C4-2B (cell line): ENCODE results near the gene ADAM12.

ENCODE experiments used
- H3K27ac ChIP-seq: fragments of 450-650 bp; 2 replicates; pipeline ENCODE4 v1.5.1; 2017
- ZFX ChIP-seq: fragments of 450-650 bp; IDR thresholded peaks from 2 replicates; pipeline ENCODE4 v1.6.1; 2017
- TF ChIP-seq, protein P1 (sequence below): fragments of 450-650 bp; conservative IDR thresholded peaks from 2 replicates; pipeline ENCODE4 v1.5.1; 2017; ENCODE audit warnings: mild to moderate bottlenecking

ADAM12 gene

DNA sequence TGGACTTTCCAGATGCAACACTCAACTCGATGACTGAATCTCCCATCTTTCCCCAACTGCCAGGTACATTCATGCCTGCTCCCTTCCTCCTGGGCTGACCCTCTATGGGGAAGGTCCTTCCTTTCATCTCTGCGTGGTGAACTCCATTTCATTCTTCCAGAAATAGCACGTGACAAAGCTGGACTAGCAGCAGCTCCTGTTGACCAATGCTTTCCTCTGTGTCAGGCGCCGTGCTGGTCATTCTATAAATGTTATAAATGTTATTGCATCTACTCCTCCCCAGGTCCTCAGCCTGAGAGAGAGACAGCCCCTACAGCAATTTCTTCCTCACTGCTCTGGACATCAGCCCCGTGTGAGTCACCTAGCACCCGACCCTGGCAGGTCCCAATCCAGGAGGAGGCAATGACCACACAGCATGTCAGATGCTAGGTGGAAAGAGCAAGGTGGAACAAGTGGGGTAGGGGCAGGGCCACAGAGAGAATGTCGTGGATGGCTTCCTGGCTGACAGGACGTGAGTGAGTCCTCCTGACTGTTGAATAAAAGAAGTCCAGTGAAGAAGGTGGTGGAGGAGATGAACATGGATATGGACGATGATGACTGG is 178.1 kb downstream of the ADAM12 start:
- no peak overlapping the region for H3K27ac ChIP-seq
- TF ChIP-seq, protein P1, sequence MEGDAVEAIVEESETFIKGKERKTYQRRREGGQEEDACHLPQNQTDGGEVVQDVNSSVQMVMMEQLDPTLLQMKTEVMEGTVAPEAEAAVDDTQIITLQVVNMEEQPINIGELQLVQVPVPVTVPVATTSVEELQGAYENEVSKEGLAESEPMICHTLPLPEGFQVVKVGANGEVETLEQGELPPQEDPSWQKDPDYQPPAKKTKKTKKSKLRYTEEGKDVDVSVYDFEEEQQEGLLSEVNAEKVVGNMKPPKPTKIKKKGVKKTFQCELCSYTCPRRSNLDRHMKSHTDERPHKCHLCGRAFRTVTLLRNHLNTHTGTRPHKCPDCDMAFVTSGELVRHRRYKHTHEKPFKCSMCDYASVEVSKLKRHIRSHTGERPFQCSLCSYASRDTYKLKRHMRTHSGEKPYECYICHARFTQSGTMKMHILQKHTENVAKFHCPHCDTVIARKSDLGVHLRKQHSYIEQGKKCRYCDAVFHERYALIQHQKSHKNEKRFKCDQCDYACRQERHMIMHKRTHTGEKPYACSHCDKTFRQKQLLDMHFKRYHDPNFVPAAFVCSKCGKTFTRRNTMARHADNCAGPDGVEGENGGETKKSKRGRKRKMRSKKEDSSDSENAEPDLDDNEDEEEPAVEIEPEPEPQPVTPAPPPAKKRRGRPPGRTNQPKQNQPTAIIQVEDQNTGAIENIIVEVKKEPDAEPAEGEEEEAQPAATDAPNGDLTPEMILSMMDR = no peak
- no peak for TF ChIP-seq ZFX

DNA sequence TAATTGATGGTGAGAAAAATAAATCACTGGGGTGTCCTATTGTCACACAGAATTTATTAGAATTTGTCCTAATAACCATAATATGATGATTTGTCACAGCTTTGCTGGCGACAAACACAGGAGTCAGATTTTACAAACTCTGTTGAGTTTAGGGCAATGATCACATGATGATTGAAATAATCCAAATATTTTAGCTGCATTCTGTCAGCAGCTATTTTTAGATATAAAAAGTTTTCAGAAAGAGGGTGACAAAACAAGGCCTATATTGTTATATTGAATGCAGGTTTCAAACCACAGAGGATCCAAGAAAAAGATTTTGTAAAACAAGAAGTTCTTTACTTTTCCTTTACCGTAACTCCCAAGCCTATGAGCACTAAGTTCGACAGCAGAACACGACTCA is 178.8 kb downstream of the ADAM12 start:
- TF ChIP-seq, protein P1 = no peak
- TF ChIP-seq ZFX = no peak
- H3K27ac ChIP-seq = no peak overlapping the region

DNA sequence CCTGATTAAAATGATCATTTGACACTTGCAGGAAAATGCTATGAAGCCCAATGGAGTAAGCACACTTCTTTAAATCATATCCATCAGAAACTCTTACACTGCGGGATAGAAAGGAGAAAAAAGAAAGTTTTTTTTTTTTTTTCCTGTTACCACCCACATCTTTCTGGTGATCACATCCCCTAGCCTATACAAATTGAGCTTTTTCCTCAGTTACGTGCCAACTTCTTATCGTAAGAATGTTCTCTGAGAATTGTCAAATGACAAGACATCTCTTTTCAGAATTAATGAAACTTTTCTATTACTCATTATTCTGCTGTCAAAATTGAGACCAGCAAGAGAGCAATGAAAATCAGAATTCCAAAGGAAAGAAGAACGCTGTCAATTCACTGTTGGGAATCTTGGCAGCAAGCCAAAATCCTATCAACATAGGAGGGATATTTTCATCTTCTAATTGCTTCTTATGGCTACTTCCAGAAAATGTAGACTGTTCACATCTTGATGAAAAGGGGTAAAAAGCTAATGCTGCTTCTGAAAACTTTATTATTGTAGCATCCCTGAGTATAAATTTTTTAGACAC is 179.5 kb downstream of the ADAM12 start:
- TF ChIP-seq, protein P1 = no peak
- TF ChIP-seq ZFX = no peak

DNA sequence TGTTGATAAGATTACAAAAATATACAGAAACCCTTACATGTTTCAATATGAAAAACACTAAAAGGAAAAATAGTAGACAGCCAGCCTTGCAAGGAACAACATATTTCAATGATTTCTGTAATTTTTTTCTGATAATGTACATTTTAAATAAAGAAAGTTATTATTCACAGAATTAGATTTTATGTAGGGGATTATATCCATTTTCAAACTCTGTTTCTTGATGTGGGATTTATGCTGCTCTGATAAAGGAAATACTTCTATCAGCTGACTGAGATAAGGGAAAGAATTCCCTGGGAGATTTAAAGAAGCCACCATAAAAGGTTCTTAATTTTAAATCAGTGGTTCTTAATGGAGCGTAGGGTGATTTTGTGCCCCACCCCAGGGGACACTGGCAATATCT is 180.4 kb downstream of the ADAM12 start:
- no peak for TF ChIP-seq ZFX
- TF ChIP-seq, protein P1 = no peak
- no peak overlapping the region for H3K27ac ChIP-seq

More for the DNA sequence above, 179.5 kb downstream of the ADAM12 start:
- no peak overlapping the region for H3K27ac ChIP-seq

DNA sequence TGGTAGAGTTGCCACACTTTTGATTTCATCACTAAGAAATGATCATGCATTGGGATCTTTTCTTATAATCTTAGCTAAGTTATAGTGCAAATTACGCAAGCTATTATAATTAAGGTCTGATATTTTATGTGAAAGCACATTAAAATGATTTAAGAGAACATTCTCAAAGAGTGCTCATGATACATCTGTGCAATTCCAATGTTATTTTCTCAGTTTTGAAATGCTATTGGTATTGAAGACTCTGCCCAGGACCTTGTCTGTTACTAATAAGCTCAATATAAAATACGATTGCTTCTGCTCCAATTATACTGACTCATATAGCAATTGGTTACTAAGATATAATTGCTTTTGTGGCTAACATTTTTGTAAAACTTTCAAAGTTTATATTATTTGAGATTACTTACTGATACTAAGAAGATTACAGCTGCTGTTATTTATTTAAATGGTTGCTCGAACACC is 180.9 kb downstream of the ADAM12 start:
- TF ChIP-seq, protein P1 = no peak
- no peak for TF ChIP-seq ZFX
- no peak overlapping the region for H3K27ac ChIP-seq

DNA sequence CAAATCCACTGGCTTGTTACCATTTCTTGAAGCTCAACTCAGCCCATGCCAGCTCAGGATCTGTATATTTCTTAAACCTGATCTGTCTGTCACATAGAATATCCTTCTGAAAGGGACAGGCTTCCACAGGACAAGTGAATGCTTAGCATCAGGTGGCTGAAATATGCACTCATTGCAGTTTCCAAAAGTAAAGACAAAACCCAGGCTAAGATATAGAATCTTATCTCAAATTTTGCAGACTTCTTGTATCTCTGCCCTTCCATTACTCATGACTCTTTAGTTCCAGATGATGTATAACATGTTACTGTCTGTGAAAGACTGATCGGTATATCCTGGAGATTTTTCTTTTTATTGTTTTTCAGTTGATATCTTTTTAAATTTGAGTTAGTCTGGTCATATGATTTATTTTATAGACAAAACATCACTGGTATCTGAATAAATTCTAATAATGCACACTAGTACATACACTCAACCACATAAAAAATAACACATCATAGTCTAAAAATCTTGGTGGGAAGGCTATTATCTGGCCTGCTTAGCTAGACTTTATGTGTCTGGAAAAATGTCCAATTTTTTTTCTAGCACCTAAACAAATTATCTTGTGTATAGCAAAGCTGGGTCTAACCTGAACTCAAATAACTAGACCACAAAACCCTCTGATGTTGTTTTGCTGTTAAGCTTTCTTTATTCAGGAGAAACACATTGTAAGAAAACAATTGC is 182.6 kb downstream of the ADAM12 start:
- H3K27ac ChIP-seq = no peak overlapping the region
- TF ChIP-seq, protein P1 = no peak

DNA sequence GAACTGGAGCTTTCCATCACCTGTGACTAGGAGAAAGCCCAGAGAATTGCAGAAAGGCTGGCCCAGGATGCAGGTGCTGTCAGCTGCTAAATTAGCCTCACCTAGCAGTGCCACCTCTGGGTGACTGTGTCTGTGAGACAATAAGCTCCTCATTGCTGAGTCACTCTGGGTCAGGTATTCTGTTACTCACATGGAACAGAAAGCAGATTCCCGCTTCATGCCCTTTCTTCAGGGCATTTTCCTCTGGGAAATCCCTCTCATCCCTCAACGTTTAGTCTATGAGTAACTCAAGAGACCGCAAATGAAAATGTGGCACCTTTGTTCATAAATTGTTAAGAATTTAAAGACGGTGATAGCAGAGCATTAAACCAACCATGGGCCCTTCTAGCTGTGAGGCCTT is 184.0 kb downstream of the ADAM12 start:
- no peak overlapping the region for H3K27ac ChIP-seq

More for the DNA sequence above, 184.0 kb downstream of the ADAM12 start:
- TF ChIP-seq ZFX = no peak
- TF ChIP-seq, protein P1 = no peak
